ENCODE measurements around the gene KRTAP17-1.

KRTAP17-1 gene

DNA sequence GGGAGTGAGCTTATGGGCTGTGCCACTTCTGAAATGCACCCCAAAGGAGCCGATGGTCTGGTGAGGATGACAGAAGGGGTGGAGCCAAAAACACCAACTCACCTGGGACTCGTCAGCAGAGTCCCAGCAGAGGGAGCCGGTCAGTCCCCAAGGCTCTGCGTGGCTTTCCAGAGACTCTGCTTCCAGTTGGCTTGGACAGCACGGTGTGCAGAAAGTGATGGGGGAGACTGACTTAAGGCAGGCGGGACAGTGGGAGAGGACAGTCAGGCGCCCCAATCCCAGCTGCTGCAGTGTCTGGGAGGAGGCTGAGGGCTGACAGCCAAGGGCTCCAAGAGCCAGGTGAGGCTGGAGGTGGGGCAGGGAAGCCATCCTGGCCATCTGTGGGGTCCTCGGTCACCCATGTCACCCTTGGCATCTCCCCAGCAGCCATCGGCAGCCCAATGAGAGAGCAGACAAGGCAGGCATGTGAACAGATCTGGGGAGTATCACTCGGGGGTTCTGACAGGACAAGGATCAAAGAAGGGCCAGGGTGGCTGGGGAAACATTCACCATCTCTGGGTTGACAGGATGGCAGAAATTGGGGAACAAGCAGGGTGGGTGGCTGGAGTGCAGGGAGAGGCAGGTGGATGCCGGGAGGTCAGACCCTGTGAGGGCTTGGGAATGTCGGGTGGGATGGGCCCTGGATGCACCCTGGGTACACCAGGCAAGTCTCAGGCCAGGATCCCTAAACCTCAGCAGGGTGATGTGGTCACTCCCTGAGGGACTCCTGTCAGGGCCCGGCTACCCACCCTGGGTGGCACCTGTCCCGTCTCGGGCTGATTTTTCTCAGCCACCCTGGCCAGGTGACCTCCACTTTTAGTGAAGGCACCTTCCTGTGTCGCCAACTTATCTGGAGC, 8.9 kb upstream of the KRTAP17-1 start:
- Mint-ChIP-seq H3K27ac (peak overlapping the region; percentile 91), H3K9me3 (no peaks in the 10 kb centered on the region), H3K36me3 (peaks cover 6% of the 10 kb centered on the region), H3K4me1 (peaks cover 48% of the 10 kb centered on the region), H3K4me3 (no peak overlapping the region)
- ATAC-seq (peak; percentile 31), DNase-seq (ENCODE audit: low spot score in 2 of 2) (no peak)

GRCh38 chr17:41322903-41323895, 7.7 kb upstream of the KRTAP17-1 start:
- peaks cover 40% of the 10 kb centered on the region for H3K4me1 Mint-ChIP-seq

DNA sequence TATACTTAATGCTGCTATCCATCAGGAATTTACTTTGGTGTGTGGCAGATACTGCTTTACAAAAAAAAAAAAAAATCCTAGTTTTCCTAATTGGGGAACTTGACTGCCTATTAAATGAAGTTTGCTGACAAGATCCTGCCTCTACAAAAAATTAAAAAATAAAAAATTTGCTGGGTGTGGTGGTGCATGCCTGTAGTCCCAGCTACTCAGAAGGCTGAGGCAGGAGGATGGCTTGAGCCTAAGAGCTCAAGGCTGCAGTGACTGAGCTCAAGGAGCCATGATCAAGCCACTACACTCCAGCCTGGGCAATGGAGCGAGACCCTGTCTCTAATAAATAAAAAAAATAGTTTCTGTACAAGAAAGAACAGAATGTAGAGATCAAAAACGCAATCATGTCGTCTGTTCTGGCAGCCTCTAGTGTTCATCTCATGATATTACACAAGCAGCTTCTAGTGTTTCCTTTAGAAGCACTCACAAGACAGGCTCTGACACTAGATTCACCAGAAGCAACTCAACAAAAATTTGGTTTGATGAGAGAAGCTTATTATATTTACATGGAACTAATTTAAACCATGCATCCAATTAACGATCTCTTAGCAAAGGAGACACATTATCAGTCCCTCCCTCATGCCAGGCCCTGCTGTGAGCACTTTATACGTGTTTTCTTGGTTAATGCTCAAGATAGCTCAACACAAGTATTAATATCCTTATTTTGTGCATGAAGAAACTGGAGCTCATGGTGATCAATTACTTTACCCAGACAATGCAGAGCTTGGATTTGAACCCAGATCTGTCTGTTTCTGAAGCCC, 6.8 kb upstream of the KRTAP17-1 start:
- Mint-ChIP-seq H3K27ac (peak overlapping the region; percentile 91), H3K4me1 (peaks cover 34% of the 10 kb centered on the region), H3K9me3 (no peaks in the 10 kb centered on the region), H3K36me3 (peaks cover 6% of the 10 kb centered on the region), H3K4me3 (no peak overlapping the region)
- DNase-seq (ENCODE audit: low spot score in 2 of 2) (no peak), ATAC-seq (peak; percentile 67)

More at GRCh38 chr17:41322903-41323895, 7.7 kb upstream of the KRTAP17-1 start:
- DNase-seq (ENCODE audit: low spot score in 2 of 2) (no peak), ATAC-seq (no peak)
- Mint-ChIP-seq H3K4me3 (no peak overlapping the region), H3K27ac (peak overlapping the region; percentile 91), H3K36me3 (peaks cover 6% of the 10 kb centered on the region), H3K9me3 (no peaks in the 10 kb centered on the region)

DNA sequence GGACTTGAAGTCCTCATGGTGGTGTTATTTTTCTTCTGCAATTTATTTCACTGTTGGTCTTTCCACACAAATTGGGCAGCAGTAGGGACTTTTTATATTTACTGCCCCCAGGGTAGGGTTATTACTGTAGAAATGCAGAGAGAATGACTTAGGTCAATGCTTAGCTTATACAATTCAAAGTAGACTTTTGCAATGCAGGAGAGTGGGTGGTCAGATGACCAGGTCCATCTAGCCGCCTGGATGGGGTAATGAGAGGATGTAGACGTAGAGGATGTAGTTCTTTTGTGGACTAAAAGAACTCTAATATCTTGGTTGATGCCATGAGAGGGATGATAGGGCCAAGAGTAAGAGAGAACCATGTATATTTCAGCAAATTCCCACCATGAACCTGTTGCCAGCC, 2.7 kb upstream of the KRTAP17-1 start:
- no peak overlapping the region for H3K27ac Mint-ChIP-seq
- no peaks in the 10 kb centered on the region for H3K9me3 Mint-ChIP-seq
- ATAC-seq (no peak), DNase-seq (ENCODE audit: low spot score in 2 of 2) (no peak)
- peaks cover 13% of the 10 kb centered on the region for H3K4me1 Mint-ChIP-seq
- no peak overlapping the region for H3K4me3 Mint-ChIP-seq
- H3K36me3 Mint-ChIP-seq = no peaks in the 10 kb centered on the region

DNA sequence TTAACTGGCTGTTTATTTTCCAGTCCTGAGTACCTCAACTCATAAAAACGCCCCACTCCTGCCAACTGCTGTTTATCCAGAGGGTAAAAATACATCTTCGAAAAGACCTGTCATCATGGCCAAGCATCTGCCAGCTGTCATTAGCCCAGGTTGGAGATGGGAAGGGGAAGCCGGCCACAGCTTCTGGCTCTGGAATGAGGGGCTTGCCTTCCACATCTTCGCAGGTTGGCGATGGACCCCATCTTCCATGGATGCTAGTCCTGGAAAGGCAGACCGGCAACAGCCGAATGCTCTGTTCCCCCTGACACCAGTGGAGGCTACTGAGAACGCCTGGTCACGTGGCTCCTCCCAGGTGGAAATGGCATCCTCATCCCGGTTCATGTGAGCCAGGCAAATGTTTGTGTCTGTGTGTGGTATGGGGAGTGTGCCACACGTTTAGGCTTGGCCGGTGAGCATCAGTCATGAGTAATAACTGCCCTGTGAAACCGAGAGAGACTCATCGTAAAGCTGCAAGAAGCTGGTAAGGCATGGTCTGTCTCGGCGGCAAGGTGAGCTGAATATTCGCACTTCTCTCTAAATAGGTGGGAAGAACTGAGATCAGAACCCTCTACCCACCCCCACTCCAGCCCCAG, 420 bp upstream of the KRTAP17-1 start:
- no peak overlapping the region for H3K4me3 Mint-ChIP-seq
- H3K4me1 Mint-ChIP-seq = peaks cover 13% of the 10 kb centered on the region
- DNase-seq (ENCODE audit: low spot score in 2 of 2) (no peak), ATAC-seq (no peak)
- H3K9me3 Mint-ChIP-seq = no peaks in the 10 kb centered on the region
- peak overlapping the region; percentile 33 for H3K27ac Mint-ChIP-seq
- no peaks in the 10 kb centered on the region for H3K36me3 Mint-ChIP-seq

GRCh38 chr17:41311111-41311510, 4.4 kb downstream of the KRTAP17-1 start:
- Mint-ChIP-seq H3K36me3 (peaks cover 6% of the 10 kb centered on the region), H3K4me3 (no peak overlapping the region), H3K9me3 (no peaks in the 10 kb centered on the region), H3K4me1 (peaks cover 56% of the 10 kb centered on the region), H3K27ac (peak overlapping the region; percentile 94)
- DNase-seq (ENCODE audit: low spot score in 2 of 2) = no peak
- no peak for ATAC-seq

DNA sequence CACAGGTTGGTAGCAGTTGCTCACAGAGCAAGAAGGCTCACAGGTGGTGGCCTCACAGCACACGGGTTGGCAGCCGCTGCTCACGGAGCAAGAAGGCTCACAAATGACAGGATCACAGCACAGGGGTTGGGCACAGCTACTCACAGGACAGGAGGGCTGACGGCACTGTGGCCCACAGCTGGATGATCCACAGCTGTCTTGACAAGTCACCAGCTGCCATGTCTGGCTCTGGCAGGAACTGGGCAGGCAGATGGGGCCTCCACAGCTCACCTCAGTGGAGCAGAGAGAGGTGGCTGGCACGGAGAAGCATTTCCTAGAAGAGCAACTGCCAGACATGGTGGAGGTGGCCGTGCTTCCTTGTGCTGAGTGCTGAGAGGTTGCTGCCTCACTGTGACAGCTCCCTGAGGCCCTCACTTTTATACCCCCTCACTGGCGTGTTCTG, 6.6 kb downstream of the KRTAP17-1 start, which contains the start of gene KRTAP16-1:
Gene KRTAP16-1, minus strand, starts transcription at position 392 of the 442 bp plus-strand sequence. Its CDS starts 56 bp downstream, at position 336.
- peak in 1 of 2 donors; percentile 20 for DNase-seq (ENCODE audit: low spot score in 2 of 2)
- Mint-ChIP-seq H3K27ac (peak within 1 kb of the TSS; percentile 94), H3K4me1 (peaks cover 54% of the 10 kb centered on the region), H3K9me3 (no peaks in the 10 kb centered on the region), H3K36me3 (peaks cover 6% of the 10 kb centered on the region), H3K4me3 (peak within 1 kb of the TSS; percentile 70)
- peak; percentile 74 for ATAC-seq

GRCh38 chr17:41308251-41308917, 7.1 kb downstream of the KRTAP17-1 start:
- H3K4me1 Mint-ChIP-seq = peaks cover 54% of the 10 kb centered on the region
- H3K4me3 Mint-ChIP-seq = peak overlapping the region; percentile 70
- peaks cover 6% of the 10 kb centered on the region for H3K36me3 Mint-ChIP-seq
- H3K9me3 Mint-ChIP-seq = no peaks in the 10 kb centered on the region
- DNase-seq (ENCODE audit: low spot score in 2 of 2) (peak; percentile 39 to 76), ATAC-seq (peak; percentile 86)
- H3K27ac Mint-ChIP-seq = peak overlapping the region; percentile 94

DNA sequence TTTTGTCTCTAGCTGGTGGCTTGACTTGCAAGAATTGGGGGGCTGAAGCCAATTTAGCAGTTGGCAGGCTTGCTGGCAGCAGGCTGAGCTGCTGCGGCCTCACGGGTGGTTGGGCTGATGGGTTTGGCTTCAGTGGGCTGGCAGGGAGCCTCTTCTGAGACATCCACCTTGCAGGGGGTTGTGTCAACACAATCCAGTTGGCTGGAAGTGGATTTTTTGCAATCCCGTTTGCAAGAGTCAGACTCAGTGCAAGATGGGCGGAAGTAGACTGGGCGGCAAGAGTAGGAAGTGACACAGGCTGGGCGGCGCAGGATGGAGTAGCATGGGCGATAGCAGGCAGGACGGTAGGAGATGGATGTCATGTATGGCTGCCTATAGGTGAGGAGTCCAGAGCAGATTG, 7.9 kb downstream of the KRTAP17-1 start:
- Mint-ChIP-seq H3K4me1 (peaks cover 54% of the 10 kb centered on the region), H3K27ac (peak overlapping the region; percentile 94), H3K9me3 (no peaks in the 10 kb centered on the region), H3K4me3 (peak overlapping the region; percentile 70), H3K36me3 (peaks cover 6% of the 10 kb centered on the region)
- no peak for DNase-seq (ENCODE audit: low spot score in 2 of 2)
- no peak for ATAC-seq

DNA sequence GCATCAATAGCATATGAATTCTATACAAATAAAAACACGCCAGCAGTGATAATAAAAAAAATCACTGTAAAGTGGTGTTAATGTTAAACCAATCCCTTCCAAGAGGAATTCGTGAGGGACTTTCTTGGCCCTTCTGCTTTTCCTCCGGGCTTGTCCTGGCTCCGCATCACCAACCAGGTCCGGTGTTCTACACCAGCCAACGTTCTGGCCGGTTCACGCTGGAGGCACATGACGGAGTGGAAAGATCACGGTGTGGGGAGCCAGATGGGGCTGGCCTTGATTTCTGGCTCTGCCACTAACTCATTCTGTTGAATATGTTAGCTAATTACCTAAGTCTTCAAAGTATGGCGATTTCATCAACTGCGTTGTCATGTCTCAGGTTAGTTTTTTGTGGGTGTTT, 11.4 kb downstream of the KRTAP17-1 start:
- Mint-ChIP-seq H3K36me3 (peaks cover 6% of the 10 kb centered on the region), H3K27ac (no peak overlapping the region)

DNA sequence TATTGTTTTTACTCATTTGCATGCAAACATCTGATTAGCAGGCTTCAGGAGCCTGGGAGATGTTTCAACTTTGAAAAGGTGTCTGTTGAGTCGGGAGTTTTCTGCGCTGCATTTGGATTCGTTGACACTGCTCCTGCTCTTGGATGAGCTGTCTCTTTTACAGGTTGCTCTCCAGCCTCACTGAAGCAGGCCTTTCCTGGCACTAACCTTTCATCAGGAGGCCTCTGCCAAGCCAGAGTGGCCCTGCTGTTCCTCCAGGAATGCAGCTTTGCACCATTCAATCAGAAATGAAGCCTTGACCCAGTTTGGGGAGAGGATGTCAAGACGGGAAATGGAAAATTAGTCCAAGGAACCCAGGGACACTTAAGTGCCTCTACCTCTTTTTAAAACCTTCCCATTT, 12.5 kb downstream of the KRTAP17-1 start:
- Mint-ChIP-seq H3K4me3 (no peak overlapping the region), H3K36me3 (no peaks in the 10 kb centered on the region), H3K27ac (no peak overlapping the region), H3K4me1 (peaks cover 28% of the 10 kb centered on the region), H3K9me3 (no peaks in the 10 kb centered on the region)
- DNase-seq (ENCODE audit: low spot score in 2 of 2) = no peak
- no peak for ATAC-seq

More for the DNA sequence above, 11.4 kb downstream of the KRTAP17-1 start:
- H3K4me3 Mint-ChIP-seq = no peak overlapping the region
- H3K4me1 Mint-ChIP-seq = peaks cover 39% of the 10 kb centered on the region
- H3K9me3 Mint-ChIP-seq = no peaks in the 10 kb centered on the region
- no peak for ATAC-seq
- no peak for DNase-seq (ENCODE audit: low spot score in 2 of 2)

- peaks cover 21% of the 10 kb centered on the region for H3K4me1 Mint-ChIP-seq
- H3K4me3 Mint-ChIP-seq = no peak within 1 kb of the TSS
- no peak within 1 kb of the TSS for H3K27ac Mint-ChIP-seq
- H3K36me3 Mint-ChIP-seq = no peaks in the 10 kb centered on the region
- no peak for DNase-seq (ENCODE audit: low spot score in 2 of 2)
- ATAC-seq = no peak
- H3K9me3 Mint-ChIP-seq = no peaks in the 10 kb centered on the region
These were observed 13.3 kb downstream of the KRTAP17-1 start, which contains the start of gene KRTAP29-1 for GRCh38 chr17:41301916-41302901. KRTAP29-1 (minus strand) TSS chr17:41302851; CDS start chr17:41302851, 0 bp downstream.

Data from stimulated activated effector memory CD8-positive, alpha-beta T cell treated with anti-CD3 and anti-CD28 coated beads, Interleukin-12 subunit alpha, Interleukin-12 subunit beta, amount 100 ng/mL, for 72 hours (primary cell).